ENCODE data around the gene TRRAP. TPM values are rescaled to one million over a fixed set of nuclear protein-coding genes. Genes with fewer than 3 reads are reported as not detected.

The TRRAP gene
- polyA plus RNA-seq, 1 donor from 2014 or later: 12.9 TPM

DNA sequence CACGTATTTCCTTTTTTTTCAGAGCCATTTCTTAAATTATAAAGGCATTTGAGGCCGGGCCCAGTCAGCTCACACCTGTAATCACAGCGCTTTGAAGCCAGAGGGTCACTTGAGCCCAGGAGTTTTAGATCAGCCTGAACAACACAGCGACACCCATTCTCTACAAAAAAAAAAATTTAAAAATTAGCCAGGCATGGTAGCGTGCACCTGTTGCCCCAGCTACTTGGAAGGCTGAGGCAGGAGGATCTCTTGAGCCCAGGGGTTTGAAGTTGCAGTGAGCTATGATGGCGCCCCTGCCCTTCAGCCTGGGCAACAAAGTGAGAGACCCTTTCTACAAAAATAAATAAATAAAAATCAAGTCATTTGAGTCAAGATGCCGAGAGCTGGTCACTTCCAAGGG lies 11.6 kb upstream of the TRRAP start:
- Histone ChIP-seq H3K9me3 (ENCODE audit: low read length) (no peaks in the 10 kb centered on the region), H3K9me2 (ENCODE audit: insufficient read depth, low read length) (no peaks in the 10 kb centered on the region), H3K4me2 (ENCODE audit: low read length) (no peak overlapping the region), H3K36me3 (ENCODE audit: insufficient read depth, low read length) (no peaks in the 10 kb centered on the region), H3K9ac (ENCODE audit: low read length) (no peak overlapping the region), H3F3A (ENCODE audit: insufficient read depth, low read length, poor library complexity, severe bottlenecking) (no peaks in the 10 kb centered on the region), H3K79me2 (replicated peaks; ENCODE audit: insufficient read depth, low read length) (no peaks in the 10 kb centered on the region), H2AFZ (ENCODE audit: low read depth, low read length) (no peak overlapping the region), H3K4me3 (ENCODE audit: low read length) (peak overlapping the region; percentile 49), H3K27ac (ENCODE audit: low read length) (no peak overlapping the region), H3K27me3 (ENCODE audit: insufficient read depth, low read depth, low read length) (peaks cover 9% of the 10 kb centered on the region), H4K20me1 (ENCODE audit: insufficient read depth) (no peaks in the 10 kb centered on the region)
- TF ChIP-seq EZH2 (IDR thresholded peaks at IDR 0.05; ENCODE audit: borderline replicate concordance, insufficient read depth, low read length, poor library complexity, severe bottlenecking) (no peak), MXI1 (conservative IDR thresholded peaks at IDR 0.05; ENCODE audit: poor library complexity, severe bottlenecking) (no peak), POLR2AphosphoS5 (IDR thresholded peaks at IDR 0.05) (no peak), TAF1 (IDR thresholded peaks at IDR 0.05; ENCODE audit: low read depth) (no peak)

- H2AFZ ChIP-seq (ENCODE audit: low read depth, low read length): no peak overlapping the region
- H3K27me3 ChIP-seq (ENCODE audit: insufficient read depth, low read depth, low read length): peaks cover 9% of the 10 kb centered on the region
- no peaks in the 10 kb centered on the region for H4K20me1 ChIP-seq (ENCODE audit: insufficient read depth)
- no peaks in the 10 kb centered on the region for H3K9me3 ChIP-seq (ENCODE audit: low read length)
- H3F3A ChIP-seq (ENCODE audit: insufficient read depth, low read length, poor library complexity, severe bottlenecking): no peaks in the 10 kb centered on the region
- H3K36me3 ChIP-seq (ENCODE audit: insufficient read depth, low read length): no peaks in the 10 kb centered on the region
- H3K27ac ChIP-seq (ENCODE audit: low read length): no peak overlapping the region
- no peaks in the 10 kb centered on the region for H3K79me2 ChIP-seq (replicated peaks; ENCODE audit: insufficient read depth, low read length)
- H3K4me2 ChIP-seq (ENCODE audit: low read length): peak overlapping the region; percentile 46
- peak overlapping the region; percentile 99 for H3K4me3 ChIP-seq (ENCODE audit: low read length)
- TF ChIP-seq, protein P1, sequence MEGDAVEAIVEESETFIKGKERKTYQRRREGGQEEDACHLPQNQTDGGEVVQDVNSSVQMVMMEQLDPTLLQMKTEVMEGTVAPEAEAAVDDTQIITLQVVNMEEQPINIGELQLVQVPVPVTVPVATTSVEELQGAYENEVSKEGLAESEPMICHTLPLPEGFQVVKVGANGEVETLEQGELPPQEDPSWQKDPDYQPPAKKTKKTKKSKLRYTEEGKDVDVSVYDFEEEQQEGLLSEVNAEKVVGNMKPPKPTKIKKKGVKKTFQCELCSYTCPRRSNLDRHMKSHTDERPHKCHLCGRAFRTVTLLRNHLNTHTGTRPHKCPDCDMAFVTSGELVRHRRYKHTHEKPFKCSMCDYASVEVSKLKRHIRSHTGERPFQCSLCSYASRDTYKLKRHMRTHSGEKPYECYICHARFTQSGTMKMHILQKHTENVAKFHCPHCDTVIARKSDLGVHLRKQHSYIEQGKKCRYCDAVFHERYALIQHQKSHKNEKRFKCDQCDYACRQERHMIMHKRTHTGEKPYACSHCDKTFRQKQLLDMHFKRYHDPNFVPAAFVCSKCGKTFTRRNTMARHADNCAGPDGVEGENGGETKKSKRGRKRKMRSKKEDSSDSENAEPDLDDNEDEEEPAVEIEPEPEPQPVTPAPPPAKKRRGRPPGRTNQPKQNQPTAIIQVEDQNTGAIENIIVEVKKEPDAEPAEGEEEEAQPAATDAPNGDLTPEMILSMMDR (IDR thresholded peaks at IDR 0.05; ENCODE audit: poor library complexity, severe bottlenecking): no peak
- TF ChIP-seq RAD21 (conservative IDR thresholded peaks at IDR 0.05): no peak
- no peaks in the 10 kb centered on the region for H3K9me2 ChIP-seq (ENCODE audit: insufficient read depth, low read length)
- H3K9ac ChIP-seq (ENCODE audit: low read length): peak overlapping the region; percentile 97
Observed at GRCh38 chr7:98868450-98868849, 9.9 kb upstream of the TRRAP start.

DNA sequence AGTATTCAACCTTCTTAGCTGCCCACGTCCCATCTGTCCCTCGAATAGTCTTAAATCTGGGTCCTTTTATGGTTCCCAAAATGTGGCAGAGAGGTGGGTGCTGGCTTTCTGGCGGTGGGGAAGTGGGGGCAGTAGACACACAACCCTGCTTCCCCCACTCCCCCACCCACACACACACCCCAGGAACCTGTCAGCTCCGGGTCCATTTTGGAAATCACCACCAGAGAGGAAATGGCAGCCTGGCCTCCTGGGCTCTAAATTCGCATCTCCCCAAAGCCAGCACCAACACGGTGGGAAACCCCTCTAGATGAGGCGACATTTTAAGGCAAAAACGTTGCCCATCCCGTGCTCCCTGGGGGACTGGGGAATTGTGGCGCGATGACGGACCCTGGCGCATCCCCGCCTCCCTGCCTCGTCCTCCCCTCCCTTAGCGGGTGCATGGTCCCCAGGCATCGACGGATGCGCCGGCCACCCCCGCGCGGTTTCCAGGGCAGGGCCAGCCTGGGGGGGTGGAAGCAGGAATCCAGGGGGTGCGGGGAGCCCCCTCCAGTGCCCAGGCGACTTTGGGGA lies 9.2 kb upstream of the TRRAP start:
- no peaks in the 10 kb centered on the region for H3K36me3 ChIP-seq (ENCODE audit: insufficient read depth, low read length)
- H3K4me3 ChIP-seq (ENCODE audit: low read length): peak overlapping the region; percentile 99
- no peaks in the 10 kb centered on the region for H3K9me2 ChIP-seq (ENCODE audit: insufficient read depth, low read length)
- H3F3A ChIP-seq (ENCODE audit: insufficient read depth, low read length, poor library complexity, severe bottlenecking): no peaks in the 10 kb centered on the region
- H3K27ac ChIP-seq (ENCODE audit: low read length): peak overlapping the region; percentile 86
- no peaks in the 10 kb centered on the region for H3K79me2 ChIP-seq (replicated peaks; ENCODE audit: insufficient read depth, low read length)
- peak overlapping the region; percentile 69 for H2AFZ ChIP-seq (ENCODE audit: low read depth, low read length)
- TF ChIP-seq POLR2AphosphoS5 (IDR thresholded peaks at IDR 0.05) (no peak), EP300 (conservative IDR thresholded peaks at IDR 0.05; ENCODE audit: poor library complexity, severe bottlenecking) (no peak), TAF1 (IDR thresholded peaks at IDR 0.05; ENCODE audit: low read depth) (no peak), MXI1 (conservative IDR thresholded peaks at IDR 0.05; ENCODE audit: poor library complexity, severe bottlenecking) (no peak)
- TF ChIP-seq, protein P1 (IDR thresholded peaks at IDR 0.05; ENCODE audit: poor library complexity, severe bottlenecking): no peak
- peak overlapping the region; percentile 46 for H3K4me2 ChIP-seq (ENCODE audit: low read length)
- peak overlapping the region; percentile 97 for H3K9ac ChIP-seq (ENCODE audit: low read length)
- H4K20me1 ChIP-seq (ENCODE audit: insufficient read depth): no peaks in the 10 kb centered on the region
- H3K27me3 ChIP-seq (ENCODE audit: insufficient read depth, low read depth, low read length): peaks cover 9% of the 10 kb centered on the region
- H3K9me3 ChIP-seq (ENCODE audit: low read length): no peaks in the 10 kb centered on the region

All from neural cell (in vitro differentiated cells).